Neuronal stem cell (in vitro differentiated cells): ENCODE measurements around the gene DYRK3.

Source experiments
- DNase-seq: peaks from one replicate; pipeline ENCODE4 v3.0.0-alpha.2; 2013; ENCODE audit warnings: low spot score
- H2AFZ ChIP-seq: one replicate; pipeline ENCODE4 v1.6.1; 2013; ENCODE audit warnings: mild to moderate bottlenecking, low read length, inconsistent platforms
- H2AK5ac ChIP-seq: 2 replicates; pipeline ENCODE4 v1.6.1; 2013; ENCODE audit warnings: low read depth, mild to moderate bottlenecking, inconsistent platforms, low read length, moderate library complexity, mixed read lengths
- H2BK120ac ChIP-seq: 2 replicates; pipeline ENCODE4 v1.6.1; 2013; ENCODE audit warnings: low read depth, mild to moderate bottlenecking, inconsistent platforms, low read length, moderate library complexity, mixed read lengths
- H2BK12ac ChIP-seq: one replicate; pipeline ENCODE4 v1.6.1; 2013; ENCODE audit warnings: low read length, inconsistent platforms
- H2BK15ac ChIP-seq: 2 replicates; pipeline ENCODE4 v1.6.1; 2013; ENCODE audit warnings: mild to moderate bottlenecking, low read length, inconsistent platforms, mixed read lengths
- H2BK5ac ChIP-seq: one replicate; pipeline ENCODE4 v1.6.1; 2013; ENCODE audit warnings: inconsistent platforms, mild to moderate bottlenecking, low read length, moderate library complexity
- H3K14ac ChIP-seq: one replicate; pipeline ENCODE4 v1.6.1; 2013; ENCODE audit warnings: low read length, inconsistent platforms
- H3K18ac ChIP-seq: 2 replicates; pipeline ENCODE4 v1.6.1; 2013; ENCODE audit warnings: low read length, inconsistent platforms
- H3K23ac ChIP-seq: 2 replicates; pipeline ENCODE4 v1.6.1; 2013; ENCODE audit warnings: low read depth, mild to moderate bottlenecking, mixed read lengths, low read length, inconsistent platforms; ENCODE audit not compliant: poor library complexity
- H3K27ac ChIP-seq: replicated peaks from 3 replicates; pipeline ENCODE4 v1.5.1; 2013; ENCODE audit warnings: low read length, inconsistent platforms
- H3K27me3 ChIP-seq, 3 experiments: 2 replicates each; pipeline ENCODE4 v1.6.1; 2013; ENCODE audit warnings: low read length in 3 of 3, mild to moderate bottlenecking in 2 of 3, inconsistent platforms in 1 of 3, low read depth in 1 of 3, mixed read lengths in 1 of 3, moderate library complexity in 1 of 3; ENCODE audit not compliant: control insufficient read depth in 3 of 3, insufficient read depth in 3 of 3
- H3K36me3 ChIP-seq, 2 donors: replicated peaks in 1 of 2; 2 replicates each; pipeline ENCODE4 v1.6.1; 2013; ENCODE audit warnings: low read length in 2 of 2; ENCODE audit not compliant: control insufficient read depth in 2 of 2, insufficient read depth in 2 of 2
- H3K4ac ChIP-seq: 2 replicates; pipeline ENCODE4 v1.6.1; 2013; ENCODE audit warnings: inconsistent platforms, mild to moderate bottlenecking, low read length, moderate library complexity
- H3K4me1 ChIP-seq, 2 donors: 1 replicate in 1 of 2; 2 replicates in 1 of 2; pipeline ENCODE4 v1.6.1; 2013; ENCODE audit warnings: low read length in 2 of 2, low read depth in 1 of 2; ENCODE audit not compliant: control insufficient read depth in 2 of 2, insufficient read depth in 1 of 2
- H3K4me2 ChIP-seq: one replicate; pipeline ENCODE4 v1.6.1; 2013; ENCODE audit warnings: mild to moderate bottlenecking, low read length, inconsistent platforms; ENCODE audit not compliant: insufficient read depth, poor library complexity, severe bottlenecking
- H3K4me3 ChIP-seq, 2 donors: 2 replicates each; pipeline ENCODE4 v1.5.1; 2013; ENCODE audit warnings: low read length in 2 of 2, mild to moderate bottlenecking in 2 of 2, inconsistent platforms in 1 of 2, moderate library complexity in 1 of 2
- H3K79me1 ChIP-seq: one replicate; pipeline ENCODE4 v1.6.1; 2013; ENCODE audit warnings: low read depth, mild to moderate bottlenecking, inconsistent platforms, low read length, moderate library complexity
- H3K9ac ChIP-seq: one replicate; pipeline ENCODE4 v1.6.1; 2013; ENCODE audit warnings: mild to moderate bottlenecking, low read depth, low read length, inconsistent platforms; ENCODE audit not compliant: poor library complexity
- H3K9me3 ChIP-seq, 2 donors: replicated peaks in 1 of 2; 2 replicates each; pipeline versions ENCODE3 to v1.6.1; 2013; ENCODE audit warnings: low read length in 2 of 2, mild to moderate bottlenecking in 2 of 2, inconsistent platforms in 1 of 2, low read depth in 1 of 2, mixed read lengths in 1 of 2, moderate library complexity in 1 of 2; ENCODE audit not compliant: control insufficient read depth in 2 of 2, insufficient read depth in 1 of 2
- H4K8ac ChIP-seq: one replicate; pipeline ENCODE4 v1.6.1; 2013; ENCODE audit warnings: low read depth, mild to moderate bottlenecking, inconsistent platforms, low read length, moderate library complexity
- H4K91ac ChIP-seq: one replicate; pipeline ENCODE4 v1.6.1; 2013; ENCODE audit warnings: low read length, low read depth, mild to moderate bottlenecking, inconsistent platforms; ENCODE audit not compliant: poor library complexity
- whole genome bisulfite sequencing, 2 donors: extraction: QIAGEN DNeasy Blood & Tissue Kit; methylation state at CpG; one replicate each; pipeline ENCODE4 v1.1.7; 2013; ENCODE audit warnings: missing lambda C conversion rate in 2 of 2, mixed read lengths in 1 of 2; ENCODE audit not compliant: insufficient read length in 2 of 2, insufficient replicate concordance in 1 of 2; ENCODE audit errors: extremely low coverage in 2 of 2; 5-methylcytosine and 5-hydroxymethylcytosine counted together

Gene DYRK3

DNA sequence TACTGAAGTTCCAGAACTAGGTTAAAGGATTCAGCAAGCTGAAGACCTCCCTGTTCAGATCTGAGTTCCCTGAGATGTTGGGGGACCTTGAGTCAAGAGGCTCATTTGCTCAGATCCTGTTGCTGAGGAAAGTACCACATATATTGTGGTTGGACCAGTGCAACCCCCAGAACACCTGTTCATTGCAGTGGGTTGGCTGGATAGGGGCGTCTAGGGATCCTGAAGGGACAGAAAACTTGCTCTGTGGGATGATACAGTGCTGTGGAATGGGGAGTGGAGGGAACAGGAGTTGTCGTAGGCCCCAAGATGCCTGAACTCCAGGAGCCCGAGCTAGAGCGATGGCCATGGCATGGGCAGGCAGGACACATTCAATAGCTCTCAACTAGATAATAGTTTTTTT is 24.8 kb downstream of the DYRK3 start:
- Histone ChIP-seq H3K9ac (no peak overlapping the region), H3K9me3 (no peaks in the 10 kb centered on the region), H2BK5ac (no peak overlapping the region), H2BK12ac (no peak overlapping the region), H3K4ac (no peak overlapping the region), H2BK120ac (no peak overlapping the region), H4K91ac (no peak overlapping the region), H3K36me3 (no peaks in the 10 kb centered on the region), H3K27ac (no peak overlapping the region), H3K18ac (no peak overlapping the region), H3K27me3 (peaks cover 0 to 56% (median 3%) of the 10 kb centered on the region in 3 experiments), H3K4me2 (no peak overlapping the region), H3K4me3 (no peak overlapping the region), H3K14ac (no peak overlapping the region), H4K8ac (no peak overlapping the region), H3K4me1 (peaks cover 10 to 15% of the 10 kb centered on the region in 2 donors), H2BK15ac (no peak overlapping the region), H3K23ac (no peak overlapping the region), H2AK5ac (no peak overlapping the region), H2AFZ (no peak overlapping the region), H3K79me1 (no peaks in the 10 kb centered on the region)
- DNase-seq: no peak
- WGBS, 2 donors: no CpG with 5 or more reads among the region's 4 CpGs

DNA sequence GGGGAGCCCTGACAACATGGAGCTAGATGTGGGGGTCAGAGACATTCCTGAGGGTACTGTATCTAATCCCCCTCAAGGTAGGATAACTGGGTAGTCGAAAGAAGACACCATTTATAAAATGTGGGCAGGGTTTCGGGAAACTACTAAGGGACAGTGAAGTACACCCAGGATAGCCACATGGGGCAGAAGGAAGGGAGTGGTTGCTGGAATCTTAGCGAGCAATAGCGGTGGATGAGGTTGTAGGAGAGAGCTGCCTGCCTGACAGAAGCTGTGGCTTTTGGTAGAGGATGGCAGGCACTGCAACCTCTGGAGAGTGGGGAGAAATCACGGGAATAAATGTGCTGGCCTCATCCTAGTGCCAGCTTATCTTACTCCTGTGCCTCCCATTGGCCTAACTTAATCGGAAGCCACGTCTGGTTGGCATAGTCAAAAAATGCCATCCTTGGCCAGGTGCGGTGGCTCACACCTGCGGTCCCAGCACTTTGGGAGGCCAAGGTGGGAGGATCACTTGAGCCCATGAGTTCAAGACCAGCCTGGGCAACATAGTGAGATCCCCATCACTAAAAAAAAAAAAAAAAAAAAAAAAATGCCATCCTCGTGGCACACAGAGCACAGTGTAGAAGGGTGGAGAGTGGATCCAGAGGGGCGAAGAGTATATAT is 26.0 kb downstream of the DYRK3 start:
- Histone ChIP-seq H4K91ac (no peak overlapping the region), H4K8ac (no peak overlapping the region), H3K4ac (no peak overlapping the region), H2BK5ac (no peak overlapping the region), H3K4me3 (no peak overlapping the region), H2BK12ac (no peak overlapping the region), H3K4me2 (no peak overlapping the region), H3K4me1 (peaks cover 6 to 15% of the 10 kb centered on the region in 2 donors), H3K9ac (peak overlapping the region; percentile 7), H3K79me1 (no peaks in the 10 kb centered on the region), H3K27me3 (peaks cover 0 to 66% (median 3%) of the 10 kb centered on the region in 3 experiments), H2AFZ (no peak overlapping the region), H3K23ac (no peak overlapping the region), H2BK120ac (no peak overlapping the region), H3K27ac (no peak overlapping the region), H3K14ac (no peak overlapping the region), H2BK15ac (no peak overlapping the region), H2AK5ac (no peak overlapping the region), H3K18ac (no peak overlapping the region), H3K9me3 (no peaks in the 10 kb centered on the region), H3K36me3 (no peaks in the 10 kb centered on the region)
- DNase-seq: no peak
- no CpG with 5 or more reads among the region's 11 CpGs for WGBS, 2 donors

DNA sequence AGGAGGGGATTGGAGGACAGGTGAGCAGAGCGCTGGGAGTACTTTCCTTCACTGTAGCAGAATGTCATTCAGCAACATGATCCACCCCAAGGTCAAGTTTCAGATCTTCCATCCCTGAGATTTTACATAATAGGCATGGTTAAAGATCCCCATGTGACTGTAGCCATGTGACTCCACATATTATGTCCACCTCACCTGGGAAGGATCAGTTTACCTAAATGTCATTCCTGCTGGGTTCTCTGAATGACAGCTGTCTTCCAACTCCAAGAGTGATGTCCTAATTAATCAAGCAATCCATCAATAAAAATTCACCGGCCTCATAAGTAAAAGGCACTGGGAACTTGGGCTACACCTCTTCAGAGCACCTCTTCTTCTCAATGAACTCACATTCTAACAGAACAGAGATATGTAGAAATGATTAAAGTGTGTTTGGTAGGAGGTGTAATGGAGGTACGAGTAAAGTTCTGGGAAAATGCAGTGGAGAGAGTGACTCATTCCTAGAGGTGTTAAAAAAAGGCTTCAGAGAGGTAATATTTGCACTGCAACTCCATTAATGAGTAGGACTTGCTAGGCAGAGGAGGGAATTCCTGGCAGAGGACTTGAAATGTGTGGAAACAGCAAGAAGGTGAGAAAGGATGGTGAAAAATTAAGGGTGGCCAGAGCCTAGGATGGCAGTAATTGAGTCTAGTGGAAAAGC is 27.2 kb downstream of the DYRK3 start:
- WGBS, 2 donors: 100% methylated on average over 1 of the region's 3 CpGs; no CpG with 5 or more reads in 1 of the 2 donors
- H3K4me2 ChIP-seq: no peak overlapping the region
- H3K4me1 ChIP-seq: peaks cover 6 to 15% of the 10 kb centered on the region in 2 donors
- H3K23ac ChIP-seq: no peak overlapping the region
- H2BK12ac ChIP-seq: no peak overlapping the region
- H3K9me3 ChIP-seq: no peaks in the 10 kb centered on the region
- H2AK5ac ChIP-seq: no peak overlapping the region
- no peak overlapping the region for H3K14ac ChIP-seq
- H3K36me3 ChIP-seq: no peaks in the 10 kb centered on the region
- no peaks in the 10 kb centered on the region for H3K79me1 ChIP-seq
- no peak overlapping the region for H2BK120ac ChIP-seq
- H4K8ac ChIP-seq: no peak overlapping the region
- no peak overlapping the region for H3K4ac ChIP-seq
- H2BK5ac ChIP-seq: no peak overlapping the region
- no peak for DNase-seq
- H2AFZ ChIP-seq: no peak overlapping the region
- H3K27ac ChIP-seq: no peak overlapping the region
- H2BK15ac ChIP-seq: no peak overlapping the region
- no peak overlapping the region for H3K9ac ChIP-seq
- H3K4me3 ChIP-seq: no peak overlapping the region
- H4K91ac ChIP-seq: no peak overlapping the region
- peaks cover 0 to 68% (median 3%) of the 10 kb centered on the region in 3 experiments for H3K27me3 ChIP-seq
- H3K18ac ChIP-seq: no peak overlapping the region

DNA sequence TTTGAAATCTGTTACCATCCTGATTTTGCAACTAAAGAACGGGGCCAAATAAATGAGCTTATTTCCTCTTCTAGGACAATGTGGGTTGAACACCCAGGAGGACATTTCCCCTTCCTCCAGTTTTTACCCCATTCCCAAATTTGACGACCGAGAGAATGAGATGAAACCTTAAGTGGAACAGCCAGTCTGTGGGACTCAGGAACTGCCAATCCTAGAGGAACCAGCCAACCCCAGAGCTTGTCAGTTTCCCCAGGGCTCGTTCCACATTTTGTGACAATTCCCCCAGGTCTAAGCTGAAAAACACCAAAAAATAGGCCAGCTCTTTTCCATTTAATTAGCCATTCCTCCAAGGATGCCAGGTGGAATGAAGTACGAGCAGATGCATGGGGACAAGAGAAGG is 28.0 kb downstream of the DYRK3 start:
- H4K91ac ChIP-seq: no peak overlapping the region
- no peak overlapping the region for H4K8ac ChIP-seq
- H2AFZ ChIP-seq: peak overlapping the region; percentile 81
- H3K27ac ChIP-seq: no peak overlapping the region
- no peak overlapping the region for H2BK120ac ChIP-seq
- no peak overlapping the region for H3K4me3 ChIP-seq
- peaks cover 6 to 11% of the 10 kb centered on the region in 2 donors for H3K4me1 ChIP-seq
- H3K27me3 ChIP-seq: peaks cover 0 to 69% (median 3%) of the 10 kb centered on the region in 3 experiments
- no peak overlapping the region for H2AK5ac ChIP-seq
- H3K14ac ChIP-seq: no peak overlapping the region
- H3K36me3 ChIP-seq: no peaks in the 10 kb centered on the region
- H3K18ac ChIP-seq: no peak overlapping the region
- H3K9me3 ChIP-seq: no peaks in the 10 kb centered on the region
- H2BK5ac ChIP-seq: no peak overlapping the region
- no peak overlapping the region for H3K4ac ChIP-seq
- H2BK12ac ChIP-seq: no peak overlapping the region
- WGBS, 2 donors: no CpG with 5 or more reads among the region's 5 CpGs
- H3K23ac ChIP-seq: no peak overlapping the region
- no peak overlapping the region for H3K4me2 ChIP-seq
- no peak overlapping the region for H2BK15ac ChIP-seq
- H3K9ac ChIP-seq: no peak overlapping the region
- DNase-seq: no peak
- no peaks in the 10 kb centered on the region for H3K79me1 ChIP-seq
